HG02970 (cell line): Measurements from ENCODE around the gene PRTN3.
"Not testable (repeated sequence)": the region's sequence is repeated elsewhere in the genome, so short reads cannot be mapped to it uniquely, and the experiment has no call there.

Source experiments
- ATAC-seq: cut with Tn5 transposase; IDR thresholded peaks from one replicate; pipeline ENCODE4 v1.9.1; 2021; ENCODE audit warnings: mild to moderate bottlenecking, moderate library complexity, moderate number of reproducible peaks; ENCODE audit not compliant: unreplicated experiment, low FRiP score

The PRTN3 gene

DNA sequence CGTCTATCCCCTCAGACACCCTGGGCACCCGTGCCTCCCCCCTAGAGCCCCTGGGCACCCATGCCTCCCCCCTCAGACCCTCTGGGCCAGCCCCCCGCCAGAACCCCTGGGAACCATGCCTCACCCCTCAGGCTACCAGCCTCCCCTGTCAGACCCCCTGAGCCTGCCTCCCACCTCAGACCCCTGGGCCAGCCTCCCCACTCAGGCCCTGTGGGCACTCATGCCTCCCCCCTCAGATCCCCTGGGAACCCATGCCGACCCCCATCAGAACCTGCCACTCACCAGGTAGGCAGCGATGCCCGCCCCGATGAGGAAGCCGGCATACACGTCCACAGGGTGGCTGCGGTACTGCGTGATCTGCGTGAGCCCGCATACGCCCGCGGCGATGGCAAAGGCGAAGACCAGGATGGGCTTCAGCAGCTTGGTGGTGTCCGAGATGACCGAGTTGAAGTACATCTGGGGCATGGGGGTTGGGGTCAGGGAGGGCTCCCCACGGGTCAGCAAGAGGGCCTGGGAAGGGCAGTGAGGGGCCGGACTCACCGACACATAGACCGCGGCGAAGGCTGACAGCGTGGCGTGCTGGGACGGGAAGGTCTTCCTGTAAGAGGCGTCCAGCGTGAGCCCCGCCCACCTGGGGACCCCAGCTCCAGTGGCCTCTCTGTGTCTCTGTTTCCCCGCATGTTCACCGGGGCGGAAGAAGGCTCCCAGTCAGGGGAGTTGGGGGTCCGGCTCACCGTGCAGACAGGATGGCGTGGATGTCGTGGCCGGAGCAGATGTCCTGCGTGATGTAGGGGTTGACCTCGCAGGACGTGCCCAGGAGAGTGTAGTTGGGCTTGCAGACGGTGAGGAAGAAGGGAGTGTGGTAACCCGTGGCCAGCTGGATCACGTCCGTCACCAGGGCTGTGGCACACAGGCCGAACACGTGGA, 26.4 kb upstream of the PRTN3 start:
- no peak for ATAC-seq

DNA sequence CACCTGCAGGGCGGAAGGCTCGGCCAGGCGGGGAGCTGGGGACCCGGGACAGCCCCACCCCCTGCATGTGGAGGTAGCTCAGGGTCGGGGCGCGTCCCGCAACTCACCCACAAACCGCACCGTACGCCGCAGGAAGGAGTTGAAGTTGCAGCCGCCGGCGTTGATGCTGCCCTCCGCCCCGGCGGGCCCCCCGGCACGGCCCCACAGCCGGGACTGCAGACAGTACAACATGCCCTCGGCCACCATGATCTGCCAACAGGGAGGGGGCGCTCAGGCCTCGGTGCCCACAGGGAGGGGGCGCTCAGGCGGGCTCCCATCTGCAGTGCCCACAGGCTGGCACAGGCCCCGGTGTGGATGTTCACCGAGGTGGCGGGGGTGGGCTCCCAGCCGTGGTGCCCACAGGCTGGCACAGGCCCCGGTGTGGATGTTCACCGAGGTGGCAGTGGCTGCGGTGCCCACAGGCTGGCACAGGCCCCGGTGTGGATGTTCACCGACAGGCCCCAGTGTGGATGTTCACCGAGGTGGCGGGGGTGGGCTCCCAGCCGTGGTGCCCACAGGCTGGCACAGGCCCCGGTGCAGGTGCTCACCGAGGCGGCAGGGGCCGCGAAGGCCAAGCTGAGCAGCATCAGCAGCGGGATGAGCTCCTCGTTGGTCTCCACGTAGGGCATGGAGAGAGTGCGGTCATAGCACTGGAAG, 25.6 kb upstream of the PRTN3 start:
- no peak for ATAC-seq

DNA sequence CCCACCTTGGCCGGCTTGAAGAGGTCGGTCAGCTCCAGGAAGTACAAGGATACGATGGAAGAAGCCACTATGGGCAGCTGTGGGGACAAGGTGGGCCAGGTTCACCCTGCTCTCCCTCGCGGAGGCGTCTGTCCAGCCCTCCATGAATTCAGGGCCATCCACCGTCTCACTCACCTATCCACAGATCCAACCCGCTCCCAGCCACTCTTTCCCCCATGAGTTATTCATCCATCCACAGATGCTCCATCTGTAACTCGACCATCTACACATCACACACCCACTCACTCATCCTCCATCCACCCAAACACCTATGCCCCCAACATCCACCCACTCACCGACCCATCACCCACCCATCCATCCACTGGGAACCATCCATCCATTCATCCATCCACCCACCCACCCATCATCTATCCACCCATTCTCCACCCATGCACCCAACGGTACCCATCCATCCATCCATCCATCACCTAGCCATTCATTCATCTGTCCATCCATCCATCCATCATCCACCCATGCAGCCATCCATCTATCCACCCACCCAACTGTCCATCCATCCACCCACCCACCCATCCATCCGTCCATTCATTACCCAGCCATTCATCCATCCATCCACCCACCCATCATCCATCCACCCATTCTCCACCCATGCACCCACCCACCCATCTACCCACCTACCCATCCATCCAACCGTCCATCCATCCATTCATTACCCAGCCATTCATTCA, 24.9 kb upstream of the PRTN3 start:
- ATAC-seq: no peak

DNA sequence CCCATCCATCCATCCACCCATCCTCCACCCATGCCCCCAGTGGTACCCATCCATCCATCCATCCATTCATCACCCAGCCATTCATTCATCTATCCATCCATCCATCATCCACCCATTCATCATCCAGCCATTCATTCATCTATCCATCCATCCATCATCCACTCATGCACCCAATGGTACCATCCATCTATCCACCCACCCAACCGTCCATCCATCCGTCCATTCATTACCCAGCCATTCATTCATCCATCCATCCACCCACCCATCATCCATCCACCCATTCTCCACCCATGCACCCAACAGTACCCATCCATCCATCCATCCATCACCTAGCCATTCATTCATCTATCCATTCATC, 24.3 kb upstream of the PRTN3 start:
- no peak for ATAC-seq

DNA sequence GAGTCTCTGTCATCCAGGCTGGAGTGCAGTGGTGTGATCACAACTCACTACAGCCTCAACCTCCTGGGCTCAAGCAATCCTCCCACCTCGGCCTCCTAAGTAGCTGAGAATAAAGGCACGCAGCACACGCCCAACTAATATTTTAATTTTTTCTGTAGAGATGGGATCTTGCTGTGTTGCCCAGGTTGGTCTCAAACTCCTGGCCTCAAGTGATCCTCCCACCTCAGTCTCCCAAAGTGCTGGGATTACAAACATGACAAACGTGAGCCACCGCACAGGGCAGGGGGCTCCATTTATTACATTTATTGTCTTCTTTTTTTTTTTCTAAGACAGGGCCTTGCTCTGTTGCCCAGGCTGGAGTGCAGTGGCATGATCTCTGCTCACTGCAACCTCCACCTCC, 20.6 kb upstream of the PRTN3 start:
- not testable (repeated sequence) for ATAC-seq

DNA sequence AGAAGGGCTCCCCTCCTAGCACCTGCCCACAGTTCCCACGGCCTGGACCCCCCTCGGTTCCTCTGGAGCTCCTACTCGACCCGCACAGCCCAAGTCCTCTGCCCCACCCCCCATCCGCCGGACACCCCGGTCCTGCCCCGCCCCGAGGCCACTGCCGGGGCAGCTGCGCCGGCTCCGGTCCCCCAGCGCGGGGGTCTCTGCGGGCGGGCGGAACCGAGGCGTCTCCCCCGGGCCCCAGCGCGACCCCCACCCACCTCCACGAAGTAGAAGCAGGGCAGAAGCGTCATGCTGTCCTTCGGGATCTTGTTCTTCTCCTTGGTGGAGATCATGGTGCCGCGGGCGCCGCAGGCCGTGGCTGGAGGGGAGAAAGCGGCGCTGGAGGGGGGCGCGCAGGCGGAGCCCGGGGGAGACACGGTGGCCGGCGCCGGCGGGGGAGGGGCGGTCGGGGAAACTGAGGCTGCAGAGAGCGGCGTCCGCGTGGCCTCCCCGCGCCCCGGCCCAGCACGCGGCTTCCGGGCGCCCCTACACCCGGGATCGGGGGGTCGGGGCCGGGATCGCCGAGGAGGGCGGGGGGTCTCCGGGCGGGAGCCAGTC, 19.5 kb upstream of the PRTN3 start:
- no peak for ATAC-seq

DNA sequence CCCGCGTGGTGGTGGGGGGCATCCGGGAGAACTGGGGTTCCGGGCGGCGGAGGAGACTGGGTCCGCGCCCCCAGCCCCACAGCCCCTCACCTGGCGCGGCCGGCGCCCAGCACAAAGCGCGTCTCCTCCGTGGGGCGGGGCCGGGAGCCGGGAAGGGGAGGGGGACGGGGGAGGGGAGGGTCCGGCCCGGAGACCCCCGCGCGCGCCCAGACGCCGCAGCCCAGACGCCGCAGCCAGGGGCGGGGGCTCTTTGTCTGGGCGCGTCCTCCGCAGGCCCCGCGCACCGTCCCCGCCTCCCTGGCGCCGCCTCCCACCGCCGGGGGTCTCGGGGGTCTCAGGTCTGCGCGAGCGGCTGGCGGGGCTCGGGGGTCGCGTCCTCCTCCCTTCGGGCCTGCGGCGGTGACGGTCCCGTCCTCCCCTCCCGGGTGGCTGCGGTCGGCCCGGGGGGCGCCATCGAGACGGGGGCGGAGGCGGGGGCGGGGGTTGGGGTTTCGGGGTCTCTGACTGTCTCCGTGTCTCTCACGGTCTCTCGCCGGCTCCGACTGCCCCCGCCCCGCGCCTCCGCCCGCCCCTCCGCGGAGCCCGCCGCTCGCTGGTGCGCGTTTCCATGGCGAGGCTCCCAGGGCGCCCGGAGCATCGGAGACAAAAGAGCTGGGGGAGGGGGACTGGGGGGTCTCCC, 18.8 kb upstream of the PRTN3 start, which contains the start of gene PLPPR3:
TSS of gene PLPPR3 (minus strand) at position 131 of the 679 bp plus-strand sequence. CDS start 396 bp downstream, outside the sequence.
- ATAC-seq: no peak

DNA sequence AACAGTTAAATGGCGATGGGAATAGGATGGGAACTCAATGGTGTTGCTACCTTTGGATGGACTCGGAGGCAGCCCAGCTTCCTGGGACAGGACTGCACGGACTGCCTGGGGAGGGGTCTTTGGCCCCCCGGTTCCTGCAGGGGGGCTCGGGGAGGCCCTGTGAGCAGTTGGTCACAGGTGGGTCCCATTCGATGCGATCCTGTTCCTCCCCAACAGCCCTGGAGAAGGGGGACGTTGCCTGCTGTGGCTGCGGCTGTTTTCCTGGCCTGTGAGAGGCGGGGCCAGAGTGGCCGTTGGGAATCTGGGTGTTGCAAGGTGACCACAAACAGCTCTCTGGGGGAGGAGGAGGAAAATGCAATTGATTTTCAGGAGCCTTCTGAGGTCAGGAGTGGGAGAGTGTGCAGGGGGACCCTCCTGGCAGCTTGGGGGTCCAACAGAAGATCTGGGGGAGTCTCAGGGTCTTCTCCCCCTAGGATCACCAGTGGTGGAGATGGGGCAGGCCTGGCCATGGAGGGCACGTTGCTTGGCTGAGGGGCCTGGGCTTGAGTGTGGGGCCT, 17.2 kb upstream of the PRTN3 start:
- no peak for ATAC-seq

DNA sequence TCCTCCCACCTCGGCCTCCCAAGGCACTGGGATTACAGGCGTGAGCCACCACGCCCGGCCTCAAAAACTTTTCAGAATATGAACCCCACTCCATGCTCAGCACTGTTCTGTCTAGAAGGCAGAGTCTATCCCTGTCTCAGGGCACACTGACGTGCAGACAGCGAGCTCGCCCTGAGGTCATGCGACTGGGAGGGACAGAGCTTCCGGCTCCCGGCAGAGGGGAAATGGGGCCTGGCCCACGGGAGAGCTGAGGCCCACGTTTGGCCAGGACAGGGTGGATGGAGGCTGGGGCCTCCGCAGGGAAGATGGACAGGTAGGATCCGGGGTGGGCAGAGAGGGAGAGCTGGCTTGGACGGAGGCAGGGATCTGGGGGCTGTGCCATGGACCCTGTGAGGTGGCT, 15.9 kb upstream of the PRTN3 start:
- no peak for ATAC-seq

DNA sequence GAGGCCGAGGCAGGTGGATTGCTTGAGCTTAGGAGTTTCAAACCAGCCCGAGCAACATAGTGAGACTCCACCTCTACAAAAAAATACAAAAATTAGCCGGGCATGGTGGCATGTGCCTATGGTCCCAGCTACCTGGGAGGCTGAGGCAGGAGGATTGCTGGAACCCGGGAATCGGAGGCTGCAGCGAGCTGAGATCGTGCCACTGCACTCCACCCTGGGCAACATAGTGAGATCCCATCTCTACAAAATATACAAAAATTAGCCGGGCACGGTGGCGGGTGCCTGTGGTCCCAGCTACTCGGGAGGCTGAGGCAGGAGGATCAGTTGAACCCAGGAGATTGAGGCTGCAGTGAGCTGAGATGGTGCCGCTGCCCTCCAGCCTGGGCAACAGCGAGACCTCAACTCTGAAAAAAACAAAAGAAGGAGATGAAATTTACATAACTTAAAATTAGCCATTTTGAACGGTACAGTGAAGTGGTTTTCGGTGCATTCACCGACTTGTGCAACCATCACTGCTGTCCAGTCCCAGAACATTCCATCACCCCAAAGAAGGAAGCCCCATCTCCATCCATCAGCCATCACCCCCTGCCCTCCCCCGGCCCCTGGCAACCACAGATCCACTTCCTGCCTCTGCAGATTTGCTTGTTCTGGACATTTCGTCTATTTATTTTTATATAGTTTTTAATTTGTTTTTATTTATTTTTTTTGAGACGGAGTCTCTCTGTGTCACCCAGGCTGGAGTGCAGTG, 14.7 kb upstream of the PRTN3 start:
- ATAC-seq: no peak

DNA sequence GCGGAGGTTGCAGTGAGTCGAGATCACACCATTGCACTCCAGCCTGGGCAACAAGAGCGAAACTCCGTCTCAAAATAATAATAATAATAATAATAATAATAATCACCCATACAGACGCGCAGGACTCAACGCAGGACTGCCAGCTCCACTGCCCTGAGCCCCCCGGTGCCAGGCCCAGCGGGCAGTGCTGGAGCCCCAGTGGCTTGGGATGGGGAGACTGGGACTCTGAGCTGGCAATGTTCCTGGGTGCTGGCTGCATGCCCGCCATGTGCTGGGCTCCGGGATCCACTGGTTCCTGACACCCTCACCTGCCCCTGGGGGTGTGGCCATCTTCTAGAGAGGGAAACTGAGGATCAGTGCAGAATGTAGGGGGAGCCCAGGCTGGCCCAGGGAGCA, 13.5 kb upstream of the PRTN3 start:
- no peak for ATAC-seq

DNA sequence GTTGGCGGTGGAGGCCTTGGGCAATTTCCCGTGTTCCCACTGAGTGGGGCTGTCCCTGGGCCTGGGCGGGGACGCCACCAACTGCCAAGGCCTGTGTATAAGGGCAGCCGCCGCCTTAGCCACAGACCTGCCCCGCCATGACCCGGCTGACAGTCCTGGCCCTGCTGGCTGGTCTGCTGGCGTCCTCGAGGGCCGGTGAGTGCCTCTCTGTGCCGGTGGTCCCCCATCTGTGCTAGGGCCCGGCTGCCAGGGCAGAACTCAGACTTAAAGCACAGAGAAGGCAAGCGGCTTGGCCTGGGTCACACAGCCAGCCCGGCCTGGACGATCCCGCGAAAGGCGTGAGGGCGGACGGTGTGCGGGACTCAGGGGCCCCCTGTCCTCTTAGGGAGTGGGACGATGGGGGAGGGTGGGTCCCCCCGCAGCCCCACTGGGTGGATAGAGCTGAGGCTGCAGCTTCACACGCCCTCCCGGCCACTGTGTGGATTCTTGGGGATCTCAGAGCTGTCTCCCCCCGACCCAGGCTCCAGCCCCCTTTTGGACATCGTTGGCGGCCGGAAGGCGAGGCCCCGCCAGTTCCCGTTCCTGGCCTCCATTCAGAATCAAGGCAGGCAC, 13.0 kb upstream of the PRTN3 start, which contains the start of gene AZU1:
TSS of gene AZU1 (plus strand) at position 128 of the 612 bp plus-strand sequence. CDS start at position 138, 10 bp downstream.
- no peak for ATAC-seq

DNA sequence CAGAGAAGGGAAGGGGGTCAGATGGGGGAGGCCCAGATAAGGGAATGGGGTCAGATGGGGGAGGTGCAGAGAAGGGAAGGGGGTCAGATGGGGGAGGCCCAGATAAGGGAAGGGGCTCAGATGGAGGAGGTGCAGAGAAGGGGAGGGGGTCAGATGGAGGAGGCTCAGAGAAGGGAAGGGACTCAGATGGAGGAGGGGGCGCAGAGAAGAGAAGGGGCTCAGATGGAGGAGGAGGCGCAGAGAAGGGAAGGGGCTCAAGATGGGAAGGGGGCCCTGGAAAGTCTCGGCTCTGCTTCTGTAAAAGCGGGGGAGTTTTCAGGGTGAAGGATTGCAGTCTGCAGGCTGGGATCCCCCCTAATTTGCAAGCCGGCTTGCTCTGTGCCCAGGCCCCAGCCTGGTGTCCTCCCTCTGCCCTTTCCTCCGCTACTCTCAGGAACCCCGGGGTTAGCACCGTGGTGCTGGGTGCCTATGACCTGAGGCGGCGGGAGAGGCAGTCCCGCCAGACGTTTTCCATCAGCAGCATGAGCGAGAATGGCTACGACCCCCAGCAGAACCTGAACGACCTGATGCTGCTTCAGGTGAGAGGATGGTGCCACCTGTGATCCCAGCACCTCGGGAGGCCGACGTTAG, 11.6 kb upstream of the PRTN3 start:
- ATAC-seq: no peak

DNA sequence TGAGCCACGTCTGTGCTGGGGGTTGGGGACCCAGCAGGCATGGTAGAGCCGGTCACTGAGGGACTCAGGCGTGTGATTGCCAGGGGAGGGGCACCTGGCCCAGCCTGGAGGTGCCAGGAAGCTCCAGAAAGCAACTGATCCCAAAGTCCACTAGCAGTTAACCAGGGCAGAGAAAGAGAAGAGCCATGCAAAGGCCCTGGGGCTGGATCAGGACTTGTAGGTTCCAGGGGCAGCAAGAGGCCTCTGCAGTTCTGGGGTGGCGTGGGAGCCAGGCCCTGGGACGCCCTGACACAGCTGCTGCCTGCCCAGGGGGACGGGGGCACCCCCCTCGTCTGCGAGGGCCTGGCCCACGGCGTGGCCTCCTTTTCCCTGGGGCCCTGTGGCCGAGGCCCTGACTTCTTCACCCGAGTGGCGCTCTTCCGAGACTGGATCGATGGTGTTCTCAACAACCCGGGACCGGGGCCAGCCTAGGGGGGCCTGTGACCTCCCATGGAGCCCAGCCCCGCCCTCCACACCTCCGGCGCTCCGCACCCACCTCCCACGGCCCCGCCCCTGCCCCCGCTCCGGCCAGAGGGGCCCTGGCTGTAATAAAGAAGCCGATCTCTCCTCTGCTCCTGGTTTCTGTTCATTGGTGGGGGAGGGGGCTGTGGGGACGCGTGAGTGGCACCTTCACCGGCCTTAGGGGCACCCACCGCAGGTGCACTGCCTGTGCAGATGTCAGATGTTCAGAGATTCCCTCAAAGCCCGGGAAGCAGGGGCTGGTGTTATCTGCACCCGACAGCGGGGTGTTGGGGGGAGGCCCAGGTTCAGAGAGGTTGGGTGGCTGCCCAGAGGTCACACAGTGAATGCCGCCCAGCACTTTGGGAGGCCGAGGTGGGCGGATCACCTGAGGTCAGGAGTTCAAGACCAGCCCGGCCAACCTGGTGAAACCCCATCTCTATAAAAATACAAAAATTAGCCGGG, 9.1 kb upstream of the PRTN3 start:
- no peak for ATAC-seq

DNA sequence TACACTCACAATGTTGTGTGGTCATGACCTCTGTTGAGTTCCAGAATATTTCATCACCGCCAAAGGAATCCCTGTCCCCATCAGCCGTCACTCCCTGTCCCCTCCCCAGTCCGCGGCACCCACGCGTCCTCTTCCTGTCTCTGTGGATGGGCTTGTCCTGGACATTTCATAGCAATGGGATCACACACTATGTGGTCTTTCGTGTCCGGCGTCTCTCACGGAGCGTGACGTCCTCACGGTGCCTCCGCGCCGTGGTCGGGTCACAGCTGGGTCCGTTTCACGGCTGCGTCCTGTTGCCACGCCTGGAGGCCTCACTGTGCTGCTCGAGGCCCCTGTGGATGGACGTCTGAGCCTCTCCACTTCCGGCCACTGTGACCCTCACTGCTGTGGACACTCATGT, 6.6 kb upstream of the PRTN3 start:
- ATAC-seq: no peak

DNA sequence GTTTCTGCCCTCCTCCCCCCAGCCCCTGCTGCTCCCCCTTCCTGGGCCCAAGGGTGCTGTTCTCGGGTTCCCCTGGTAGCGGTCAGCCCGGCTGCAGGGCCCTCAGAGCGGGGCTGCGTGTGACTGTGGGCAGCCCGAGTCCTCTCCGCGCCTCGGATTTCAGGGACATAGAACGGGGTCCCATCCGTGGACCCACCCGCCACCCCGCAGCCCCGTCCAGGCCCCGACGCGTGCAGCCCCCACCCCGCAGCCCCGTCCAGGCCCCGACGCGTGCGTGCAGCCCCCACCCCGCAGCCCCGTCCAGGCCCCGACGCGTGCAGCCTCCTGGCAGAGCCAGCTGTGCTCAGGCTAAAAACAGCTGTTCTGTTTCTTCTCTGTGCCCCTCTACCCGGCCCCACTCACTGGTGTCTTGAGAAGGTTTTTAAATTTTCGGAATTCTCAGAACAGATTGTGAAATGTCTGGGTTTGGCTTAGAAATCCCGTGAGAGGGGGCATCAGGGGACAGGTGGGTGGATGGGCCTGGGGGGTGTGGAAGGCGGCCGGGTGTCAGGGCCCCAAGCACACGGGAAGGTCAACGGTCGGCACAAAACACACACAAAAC, 5.5 kb upstream of the PRTN3 start:
- no peak for ATAC-seq

DNA sequence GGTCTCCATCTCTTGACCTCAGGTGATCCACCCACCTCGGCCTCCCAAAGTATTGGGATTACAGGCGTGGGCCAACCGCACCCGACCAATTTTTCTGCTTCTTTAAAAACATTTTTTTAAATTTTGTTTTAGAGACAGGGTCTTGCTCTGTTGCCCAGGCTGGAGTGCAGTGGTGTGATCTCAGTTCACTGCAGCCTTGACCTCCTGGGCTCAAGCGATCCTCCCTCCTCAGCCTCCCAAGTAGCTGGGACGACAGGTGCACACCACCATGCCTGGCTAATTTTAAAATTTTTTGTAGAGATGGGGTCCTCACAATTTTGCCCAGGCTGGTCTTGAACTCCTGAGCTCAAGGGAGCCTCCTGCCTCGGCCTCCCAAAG, 2.0 kb downstream of the PRTN3 start:
- ATAC-seq: not testable (repeated sequence)
